ENCODE measurements around the gene FBXL14. TPM values are rescaled to one million over a fixed set of nuclear protein-coding genes. Genes with fewer than 3 reads are reported as not detected.

The FBXL14 gene
- total RNA-seq, 1 experiment from 2014 or later = 17.2 TPM

GRCh38 chr12:1594006-1594260, 448 bp downstream of the FBXL14 start:
- no peak for DNase-seq (ENCODE audit: low read depth)

GRCh38 chr12:1593174-1594005, 991 bp downstream of the FBXL14 start:
- DNase-seq (ENCODE audit: low read depth) = no peak

- DNase-seq (ENCODE audit: low read depth) = no peak
Measured at GRCh38 chr12:1592444-1593173, 1.8 kb downstream of the FBXL14 start.

GRCh38 chr12:1591543-1591942, 2.8 kb downstream of the FBXL14 start:
- no peak for DNase-seq (ENCODE audit: low read depth)

GRCh38 chr12:1591034-1591433, 3.3 kb downstream of the FBXL14 start:
- no peak for DNase-seq (ENCODE audit: low read depth)

- DNase-seq (ENCODE audit: low read depth) = no peak
Measured at GRCh38 chr12:1590221-1590979, 4.0 kb downstream of the FBXL14 start.

GRCh38 chr12:1588575-1588947, 5.8 kb downstream of the FBXL14 start:
- no peak for DNase-seq (ENCODE audit: low read depth)

GRCh38 chr12:1587927-1588574, 6.3 kb downstream of the FBXL14 start:
- no peak for DNase-seq (ENCODE audit: low read depth)

- DNase-seq (ENCODE audit: low read depth) = no peak
Measured at GRCh38 chr12:1584326-1584725, 10.1 kb downstream of the FBXL14 start.

GRCh38 chr12:1583421-1584078, 10.8 kb downstream of the FBXL14 start:
- DNase-seq (ENCODE audit: low read depth) = peak; percentile 84

- DNase-seq (ENCODE audit: low read depth) = no peak
Measured at GRCh38 chr12:1582709-1583050, 11.7 kb downstream of the FBXL14 start.

GRCh38 chr12:1581973-1582708, 12.2 kb downstream of the FBXL14 start:
- DNase-seq (ENCODE audit: low read depth) = no peak

GRCh38 chr12:1580526-1580925, 13.9 kb downstream of the FBXL14 start:
- no peak for DNase-seq (ENCODE audit: low read depth)

GRCh38 chr12:1579651-1580435, 14.5 kb downstream of the FBXL14 start:
- DNase-seq (ENCODE audit: low read depth) = no peak

GRCh38 chr12:1576410-1577241, 17.8 kb downstream of the FBXL14 start:
- no peak for DNase-seq (ENCODE audit: low read depth)

GRCh38 chr12:1575408-1576401, 18.7 kb downstream of the FBXL14 start:
- DNase-seq (ENCODE audit: low read depth) = no peak

- no peak for DNase-seq (ENCODE audit: low read depth)
Measured at GRCh38 chr12:1574865-1575259, 19.5 kb downstream of the FBXL14 start.

All from LHCN-M2 (cell line).